GM18858 (cell line): ENCODE results near the gene KBTBD6.
A peak's percentile ranks its signal among the peaks of the same experiment; 100 is the strongest.
"Not testable (repeated sequence)": the region's sequence is repeated elsewhere in the genome, so short reads cannot be mapped to it uniquely, and the experiment has no call there.

ENCODE experiments used
- ATAC-seq: cut with Tn5 transposase; IDR thresholded peaks from one replicate; pipeline ENCODE4 v1.9.1; 2021; ENCODE audit not compliant: unreplicated experiment

Gene KBTBD6

DNA sequence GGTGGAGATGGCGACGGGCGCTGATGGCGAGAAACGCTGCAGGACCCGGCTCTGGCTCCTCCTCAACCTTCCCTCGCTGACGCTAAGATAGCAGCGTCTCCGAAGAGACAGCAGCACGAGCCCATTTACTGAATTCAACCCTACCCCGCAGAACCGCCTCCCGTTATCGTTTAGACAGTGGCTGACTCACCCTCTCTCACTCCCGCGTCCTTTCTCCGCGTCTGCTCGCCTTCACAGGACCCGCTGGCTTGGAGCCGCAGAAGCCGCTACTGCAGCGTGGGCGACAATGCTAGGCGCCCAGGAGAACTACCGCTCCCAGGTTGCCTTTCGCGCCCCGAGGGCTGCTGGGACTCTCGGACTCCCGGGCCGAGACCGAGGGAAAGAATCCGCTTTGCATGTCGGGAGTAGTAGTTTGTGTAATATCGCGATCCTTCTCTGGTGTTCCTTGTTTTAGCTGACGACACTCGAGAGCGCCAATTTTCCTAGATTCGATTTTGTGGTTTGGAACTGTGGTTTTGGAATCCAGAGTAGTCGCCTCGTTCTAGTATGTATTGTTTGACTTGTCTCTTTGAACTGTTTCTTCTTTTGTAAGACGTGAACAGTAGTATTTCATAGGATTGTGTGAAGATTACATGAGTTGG lies at the start of gene KBTBD6:
Gene KBTBD6, minus strand, starts transcription at position 291 of the 641 bp plus-strand sequence. CDS start 291 bp downstream, outside the sequence.
- peak; percentile 97 for ATAC-seq

- ATAC-seq, result no peak
Measured at GRCh38 chr13:41182231-41182630, 49.6 kb upstream of the KBTBD6 start.

DNA sequence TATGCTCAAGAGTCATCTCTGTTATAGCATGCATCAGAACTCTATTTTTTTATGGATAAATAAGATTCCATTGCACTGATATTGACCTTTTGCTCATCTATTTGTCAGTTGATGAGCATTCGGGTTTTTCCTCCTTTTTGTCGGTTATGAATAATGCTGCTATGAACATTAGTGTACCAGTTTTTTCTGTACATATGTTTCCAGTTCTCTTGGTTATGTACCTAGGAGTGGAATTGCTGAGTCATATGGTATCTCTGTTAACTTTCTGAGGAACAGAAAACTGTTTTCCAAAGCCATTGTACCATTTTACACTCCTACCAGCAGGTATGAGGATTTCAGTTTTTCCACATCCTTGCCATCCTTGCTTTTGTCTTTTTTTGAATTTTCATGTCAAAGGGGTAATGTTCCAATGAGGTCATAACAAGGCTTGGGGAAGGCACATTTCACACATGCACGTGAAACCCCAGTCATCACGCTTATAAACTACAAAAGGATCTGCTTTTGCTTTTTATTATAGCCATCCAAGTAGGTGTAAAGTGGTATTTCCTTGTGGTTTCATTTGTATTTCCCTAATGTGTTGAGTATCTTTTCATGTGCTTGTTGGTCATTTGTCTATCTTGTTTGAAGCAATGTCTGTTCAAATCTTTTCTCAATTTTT lies 47.1 kb upstream of the KBTBD6 start:
- ATAC-seq, result no peak

DNA sequence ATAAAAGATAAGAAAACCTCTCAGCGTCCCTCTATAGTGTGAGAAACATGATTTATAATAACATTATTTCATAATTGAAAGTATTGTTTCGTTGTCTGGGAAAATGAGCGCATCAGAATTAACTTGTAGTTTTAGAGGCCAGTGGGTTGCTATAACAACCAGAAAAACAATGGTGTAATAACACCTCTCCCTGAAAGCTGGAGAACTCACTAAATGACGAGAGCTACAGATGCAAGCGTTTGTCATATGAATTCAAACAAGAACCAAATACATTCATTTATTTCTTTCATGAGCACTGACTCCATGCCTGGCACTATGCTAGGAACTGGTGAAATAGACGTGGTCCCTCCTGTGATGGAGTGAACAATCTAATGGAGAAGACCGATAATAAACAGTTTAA lies 45.4 kb upstream of the KBTBD6 start:
- ATAC-seq, result no peak

- no peak for ATAC-seq
Measured at GRCh38 chr13:41177616-41178015, 45.0 kb upstream of the KBTBD6 start.

DNA sequence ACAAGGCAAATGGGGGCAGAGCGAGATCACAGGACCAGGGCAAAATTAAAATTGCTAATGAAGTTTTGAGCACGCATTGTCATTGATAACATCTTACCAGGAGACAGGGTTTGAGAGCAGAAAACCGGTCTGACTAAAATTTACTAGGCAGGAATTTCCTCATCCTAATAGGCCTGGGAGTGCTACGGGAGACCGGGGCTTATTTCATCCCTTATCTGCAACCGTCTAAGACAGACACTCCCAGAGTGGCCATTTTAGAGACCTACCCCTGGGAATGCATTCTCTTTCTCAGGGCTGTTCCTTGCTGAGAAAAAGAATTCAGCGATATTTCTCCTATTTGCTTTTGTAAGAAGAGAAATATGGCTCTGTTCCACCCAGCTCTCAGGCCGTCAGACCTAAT lies 43.0 kb upstream of the KBTBD6 start:
- not testable (repeated sequence) for ATAC-seq

DNA sequence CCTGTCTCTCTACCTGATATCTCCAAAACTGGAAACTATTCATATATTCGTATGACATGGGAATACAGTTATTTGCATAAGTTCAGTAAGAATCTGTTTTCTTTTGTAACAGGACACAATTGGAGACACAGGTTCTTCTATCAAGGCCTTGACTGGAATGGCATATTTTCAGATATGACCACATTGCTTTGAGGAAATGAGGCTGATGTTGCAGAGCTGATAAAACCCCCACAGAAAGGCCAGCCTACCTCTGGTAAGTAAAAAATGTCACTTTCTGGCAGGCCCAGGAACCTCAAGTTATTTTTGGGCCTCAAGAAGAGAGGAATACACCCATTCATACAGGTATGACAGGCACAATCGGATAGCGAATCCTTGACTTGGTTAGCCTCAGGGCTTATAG lies 29.5 kb upstream of the KBTBD6 start:
- ATAC-seq, result no peak

DNA sequence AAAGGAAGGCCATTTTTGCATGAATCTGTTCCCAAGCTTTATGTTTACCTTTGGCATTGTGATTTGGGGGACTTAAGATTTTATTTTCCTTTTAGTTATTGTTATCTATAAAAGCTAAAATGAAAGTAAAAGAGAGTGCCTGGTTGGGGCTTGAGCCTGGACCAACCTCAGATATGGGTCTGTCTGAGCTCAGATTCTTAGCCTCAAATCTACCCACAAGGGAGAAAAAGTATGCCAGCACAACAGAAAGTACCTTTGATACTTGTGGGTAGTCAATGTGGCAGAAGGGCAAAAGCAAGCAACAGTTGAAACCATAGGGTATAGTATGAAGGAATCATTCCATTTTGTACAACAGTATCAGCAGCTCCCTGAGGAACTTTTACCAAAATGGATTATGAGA lies 26.6 kb upstream of the KBTBD6 start:
- no peak for ATAC-seq

DNA sequence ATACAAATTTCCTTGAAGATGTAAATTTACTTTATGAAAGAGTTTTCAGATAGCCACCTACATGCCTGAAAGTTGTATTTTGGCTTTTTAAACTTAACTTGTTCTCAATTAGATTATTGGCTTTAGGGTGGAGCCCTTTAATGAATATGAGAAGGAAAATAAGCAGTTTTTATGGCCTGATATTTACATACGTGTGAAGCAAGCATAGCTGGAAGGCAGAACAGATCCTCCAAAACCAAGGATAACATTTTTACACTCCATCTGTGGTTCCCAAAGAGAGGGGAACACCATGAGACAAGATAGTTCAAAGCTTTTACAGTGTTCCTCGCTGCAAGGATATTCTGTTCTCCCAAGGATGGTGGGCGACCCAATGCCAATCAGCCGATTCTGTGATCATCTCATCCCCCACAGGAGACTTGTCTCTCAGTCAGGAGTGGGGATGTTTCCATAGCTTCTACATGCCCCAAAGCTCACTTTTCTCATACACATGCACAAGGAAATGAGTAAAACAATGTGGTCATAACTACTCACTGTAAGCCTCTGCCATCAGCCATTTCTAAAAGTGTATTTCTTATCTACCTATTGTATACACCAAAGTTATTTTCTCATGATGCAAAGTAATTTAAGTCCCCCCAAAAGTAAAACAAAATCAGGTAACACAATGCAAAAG lies 24.6 kb upstream of the KBTBD6 start:
- ATAC-seq, result no peak

GRCh38 chr13:41156620-41157019 lies 24.0 kb upstream of the KBTBD6 start:
- ATAC-seq, result no peak

DNA sequence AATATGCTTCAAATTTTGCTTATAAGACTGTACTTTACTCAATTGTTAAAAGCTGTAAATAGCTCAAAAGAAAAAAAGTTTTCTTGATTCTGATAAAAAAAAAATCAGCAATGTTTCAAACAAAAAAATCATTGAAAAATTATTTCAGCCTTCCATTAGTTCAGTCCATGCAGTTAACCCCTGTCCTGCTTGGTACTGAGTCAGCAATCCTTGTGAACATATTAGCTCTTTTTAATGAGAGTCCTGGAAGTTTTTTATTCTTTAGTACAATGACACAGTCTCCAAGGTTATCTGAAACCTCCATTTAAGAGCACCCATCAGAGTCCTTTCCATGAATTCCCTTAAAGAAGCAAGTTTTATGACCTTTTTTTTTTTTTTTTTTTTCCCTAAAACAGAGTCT lies 21.4 kb upstream of the KBTBD6 start:
- ATAC-seq, result no peak

DNA sequence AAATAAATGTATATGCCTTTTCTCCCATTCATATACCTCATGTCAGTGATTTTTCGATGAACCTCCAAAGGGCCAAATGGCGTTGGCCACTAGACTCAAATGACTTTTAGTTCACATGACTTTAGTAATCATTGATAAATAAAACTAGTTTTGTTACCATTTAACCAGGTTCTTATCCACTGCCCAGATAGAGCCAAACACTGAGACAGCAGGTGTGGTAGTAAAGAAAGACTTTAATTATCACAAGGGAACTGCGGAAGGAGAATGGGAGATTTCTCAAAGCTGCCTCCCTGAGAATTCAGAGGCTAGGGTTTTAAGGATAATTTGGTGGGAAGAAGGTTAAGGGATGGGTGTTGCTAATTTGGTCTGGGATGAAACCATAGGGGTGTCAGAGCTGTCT lies 19.4 kb upstream of the KBTBD6 start:
- ATAC-seq, result no peak

- ATAC-seq, result no peak
Measured at GRCh38 chr13:41150058-41150457, 17.5 kb upstream of the KBTBD6 start.

DNA sequence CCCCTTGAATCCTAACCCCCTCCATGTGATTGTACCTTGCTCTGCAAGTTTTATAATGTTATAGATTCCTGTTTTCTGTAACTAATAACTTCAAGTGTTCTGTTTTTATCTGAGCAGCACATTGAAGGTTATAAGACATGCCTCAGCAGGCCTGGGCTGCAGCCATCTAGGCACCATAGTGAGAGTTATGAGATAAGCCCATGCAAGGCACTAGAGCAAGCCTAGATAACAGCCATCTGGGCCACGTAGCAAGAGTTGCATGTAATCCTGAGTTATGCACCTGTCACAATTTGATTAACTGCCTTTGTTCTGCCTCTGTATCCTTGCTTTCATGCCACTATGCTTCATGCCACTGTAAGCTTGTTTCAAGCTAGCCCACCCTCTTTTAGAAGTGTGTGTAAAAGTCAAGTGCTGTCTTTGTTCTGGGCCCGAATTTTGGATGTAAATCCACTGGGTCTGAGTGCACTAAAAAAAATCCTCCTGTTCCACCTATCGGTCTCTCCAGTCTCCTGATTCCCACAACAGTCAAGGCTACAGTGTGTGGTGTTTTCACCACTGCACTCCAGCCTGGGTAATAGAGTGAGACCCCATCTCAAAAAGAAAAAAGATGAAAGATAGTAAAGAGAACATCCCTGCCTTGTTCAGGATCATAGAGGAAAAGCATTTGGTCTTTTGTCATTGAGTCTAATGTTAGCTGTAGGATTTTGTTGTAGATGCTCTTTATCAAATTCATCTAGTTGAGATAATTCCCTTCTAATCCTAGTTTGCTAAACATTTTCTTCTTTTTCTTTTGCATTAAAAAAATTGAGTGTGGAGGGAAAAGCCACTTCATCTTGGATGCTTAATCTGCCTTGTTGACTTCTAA lies 16.0 kb upstream of the KBTBD6 start:
- no peak for ATAC-seq

DNA sequence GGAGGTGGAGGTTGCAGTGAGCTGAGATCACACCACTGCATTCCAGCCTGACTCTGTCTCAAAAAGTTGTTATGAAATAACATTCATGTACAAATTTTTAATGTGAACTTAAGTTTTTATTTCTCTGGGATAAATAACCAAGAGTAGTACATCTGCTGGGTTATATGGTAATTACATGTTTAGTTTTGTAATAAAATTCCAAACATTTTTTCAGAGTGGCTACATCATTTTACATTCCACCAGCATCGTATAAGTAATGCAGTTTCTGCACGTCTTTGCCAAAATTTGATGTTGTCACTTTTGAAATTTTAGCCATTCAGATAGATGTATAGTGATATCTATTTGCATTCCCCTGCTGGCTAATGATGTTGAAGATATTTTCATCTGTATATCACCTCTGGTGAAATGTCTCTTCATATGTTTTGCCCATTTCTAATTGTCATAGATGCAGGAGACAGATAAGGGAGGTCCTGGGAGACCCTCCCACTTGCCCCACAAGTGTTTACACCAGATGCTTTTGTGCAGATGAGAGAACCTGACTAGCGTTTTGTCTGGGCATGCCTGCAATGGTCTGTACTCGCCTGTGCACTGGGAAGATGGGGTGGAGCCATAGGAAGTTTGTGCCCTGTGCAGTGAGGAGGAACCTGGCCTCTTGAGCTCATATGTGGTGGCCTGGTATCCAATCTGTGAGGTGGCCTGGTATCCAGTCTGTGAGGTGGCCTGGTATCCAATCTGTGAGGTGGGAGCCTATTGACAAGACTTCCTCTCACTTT lies 12.7 kb upstream of the KBTBD6 start:
- ATAC-seq, result no peak

DNA sequence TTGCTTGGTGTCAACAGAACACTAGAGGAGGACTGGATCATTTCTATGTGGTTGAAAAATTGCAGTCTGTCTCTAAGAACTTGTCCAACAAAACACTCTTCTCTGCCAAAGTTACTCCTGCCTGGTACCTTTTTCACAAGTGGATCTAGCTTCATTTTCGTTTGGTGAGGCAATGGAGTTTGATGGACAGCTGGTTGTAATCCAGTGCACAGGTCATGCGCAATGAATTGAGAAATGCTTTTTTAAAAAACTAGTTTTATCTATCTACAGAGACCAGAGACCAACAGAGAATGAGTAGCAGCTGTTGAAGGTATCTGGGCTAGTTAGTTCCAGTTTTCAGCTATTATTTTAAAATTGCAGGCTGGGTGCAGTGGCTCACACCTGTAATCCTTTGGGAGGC lies 12.0 kb upstream of the KBTBD6 start:
- ATAC-seq, result no peak

- no peak for ATAC-seq
Measured at GRCh38 chr13:41139296-41139966, 6.8 kb upstream of the KBTBD6 start.

GRCh38 chr13:41137951-41138350 lies 5.3 kb upstream of the KBTBD6 start:
- ATAC-seq, result no peak

GRCh38 chr13:41137241-41137640 lies 4.6 kb upstream of the KBTBD6 start:
- ATAC-seq, result no peak

GRCh38 chr13:41136396-41137031 lies 3.9 kb upstream of the KBTBD6 start:
- ATAC-seq, result no peak
